Cardiac atrium fibroblast (primary cell): Measurements from ENCODE around the gene ABCB6. TPM values are rescaled to one million over a fixed set of nuclear protein-coding genes. Genes with fewer than 3 reads are reported as not detected.

Experiments
- total RNA-seq: library from RNA; depleted of rRNA; stranded (reverse); fragments of >200 nt; gene quantifications from 2 replicates; pipeline ENCODE4 v1.2.3, GENCODE V29; 2015

The ABCB6 gene
- total RNA-seq, 1 donor from 2014 or later: 46.0 TPM

Other genes with a start within 250 kb of the ABCB6 start
- gene FEV, start 233.8 kb downstream of the ABCB6 start, total RNA-seq: not detected in 2 replicates
- not detected in 2 replicates for gene CRYBA2, start 225.5 kb downstream of the ABCB6 start, total RNA-seq
- gene CFAP65, start 177.4 kb downstream of the ABCB6 start, total RNA-seq: not detected in 2 replicates
- under 0.01 TPM in 1 of 2 replicates, not detected in the other for gene IHH, start 158.0 kb downstream of the ABCB6 start, total RNA-seq
- 13.5 and 21.2 TPM in 2 replicates for gene NHEJ1, start 58.1 kb downstream of the ABCB6 start, total RNA-seq
- 0.16 TPM in 1 of 2 replicates, not detected in the other for gene SLC23A3, start 48.9 kb downstream of the ABCB6 start, total RNA-seq
- 16.1 and 32.9 TPM in 2 replicates for gene CNPPD1, start 42.0 kb downstream of the ABCB6 start, total RNA-seq
- 49.9 and 67.9 TPM in 2 replicates for gene RETREG2, start 40.7 kb downstream of the ABCB6 start, total RNA-seq
- gene ZFAND2B, start 12.2 kb downstream of the ABCB6 start, total RNA-seq: 17.0 and 32.6 TPM in 2 replicates
- gene ATG9A, start 10.7 kb upstream of the ABCB6 start, total RNA-seq: 57.6 and 109 TPM in 2 replicates
- gene ANKZF1, start 10.8 kb upstream of the ABCB6 start, total RNA-seq: 45.8 and 58.7 TPM in 2 replicates
- gene GLB1L, start 26.5 kb upstream of the ABCB6 start, total RNA-seq: 4.7 and 14.8 TPM in 2 replicates
- gene STK16, start 26.5 kb upstream of the ABCB6 start, total RNA-seq: 11.2 and 17.3 TPM in 2 replicates
- gene TUBA4B, start 34.3 kb upstream of the ABCB6 start, total RNA-seq: not detected in 2 replicates
- gene TUBA4A, start 35.0 kb upstream of the ABCB6 start, total RNA-seq: 16.4 and 39.2 TPM in 2 replicates
- 32.9 and 35.3 TPM in 2 replicates for gene DNAJB2, start 60.4 kb upstream of the ABCB6 start, total RNA-seq
- 0.36 and 1.9 TPM in 2 replicates for gene PTPRN, start 90.4 kb upstream of the ABCB6 start, total RNA-seq
- not detected in 2 replicates for gene RESP18, start 113.8 kb upstream of the ABCB6 start, total RNA-seq
- 78.3 and 89.3 TPM in 2 replicates for gene DNPEP, start 169.0 kb upstream of the ABCB6 start, total RNA-seq
- 0.32 TPM in 1 of 2 replicates, not detected in the other for gene DES, start 199.4 kb upstream of the ABCB6 start, total RNA-seq
- 5.2 and 6.8 TPM in 2 replicates for gene SPEG, start 215.9 kb upstream of the ABCB6 start, total RNA-seq